ENCODE measurements around the gene COX4I1. TPM values are rescaled to one million over a fixed set of nuclear protein-coding genes. Genes with fewer than 3 reads are reported as not detected.

Gene COX4I1
- total RNA-seq, 1 donor from 2014 or later, result 430 TPM

- Histone ChIP-seq H3K4me1 (peaks cover 41% of the 10 kb centered on the region), H3K36me3 (no peaks in the 10 kb centered on the region), H3K4me3 (no peak overlapping the region), H3K27ac (no peak overlapping the region), H3K27me3 (no peaks in the 10 kb centered on the region), H3K9me3 (no peaks in the 10 kb centered on the region)
- DNase-seq (ENCODE audit: extremely low spot score in 2 of 2), result no peak
- intact Hi-C loops (cut with DNase I), result no loop called here
- TF ChIP-seq POLR2A (IDR thresholded peaks at IDR 0.05) (no peak), POLR2AphosphoS5 (IDR thresholded peaks at IDR 0.05; ENCODE audit: insufficient read depth in 1 of 2, low read depth in 1 of 2) (no peak), CTCF (IDR thresholded peaks at IDR 0.05) (no peak)
Observed at GRCh38 chr16:85751698-85752501, 47.6 kb upstream of the COX4I1 start.

DNA sequence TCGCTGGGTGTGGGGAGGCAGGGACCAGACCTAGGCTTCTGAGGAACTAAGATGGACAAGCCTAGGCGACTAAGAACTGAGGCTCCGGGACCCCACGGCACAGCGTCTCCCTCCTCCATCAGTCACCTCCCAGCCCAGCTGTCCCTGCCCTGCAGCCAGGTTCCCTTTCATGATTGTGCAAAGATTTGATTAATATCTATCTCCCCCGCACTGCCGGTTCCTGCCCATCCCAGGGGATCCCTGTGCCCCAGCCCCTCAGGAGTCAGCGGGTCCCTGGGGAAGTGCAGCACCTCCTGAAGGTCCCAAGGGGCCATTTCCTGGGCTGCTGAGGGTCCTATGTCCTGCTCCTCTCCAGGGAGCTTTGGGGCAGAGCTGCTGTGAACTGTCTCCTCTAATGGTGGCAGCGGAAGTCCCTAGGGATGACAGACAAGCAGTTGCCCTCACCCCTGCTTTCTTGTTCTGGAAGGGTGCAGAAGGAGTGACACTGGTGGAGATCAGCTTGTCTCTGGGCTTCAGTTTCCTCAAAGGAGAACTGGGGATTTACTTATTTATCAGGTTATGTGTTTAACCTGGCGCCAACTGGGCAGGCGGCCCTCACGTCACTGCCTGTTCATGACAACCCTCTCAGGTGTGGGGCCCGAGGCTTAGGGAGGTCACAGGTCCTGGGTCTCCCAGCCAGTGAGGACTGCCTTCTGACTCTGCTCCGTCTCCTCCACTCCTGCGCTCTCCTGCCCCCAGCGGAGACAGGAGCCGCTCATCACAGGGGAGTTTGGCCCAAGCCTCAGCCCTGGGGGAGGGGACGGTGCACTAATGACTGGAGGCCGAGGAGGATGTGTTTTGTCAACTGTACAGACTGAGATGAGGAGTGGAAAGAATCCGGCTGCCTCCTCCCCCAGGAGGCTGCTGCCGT is 46.7 kb upstream of the COX4I1 start:
- TF ChIP-seq CTCF (IDR thresholded peaks at IDR 0.05), result no peak
- Histone ChIP-seq H3K9me3 (no peaks in the 10 kb centered on the region), H3K27ac (no peak overlapping the region), H3K27me3 (no peaks in the 10 kb centered on the region), H3K4me1 (peaks cover 41% of the 10 kb centered on the region), H3K36me3 (no peaks in the 10 kb centered on the region), H3K4me3 (no peak overlapping the region)
- intact Hi-C loops (cut with DNase I), result no loop called here
- no peak for DNase-seq (ENCODE audit: extremely low spot score in 2 of 2)

GRCh38 chr16:85753559-85753958 is 45.9 kb upstream of the COX4I1 start:
- Histone ChIP-seq H3K36me3 (no peaks in the 10 kb centered on the region), H3K9me3 (no peaks in the 10 kb centered on the region), H3K27me3 (no peaks in the 10 kb centered on the region), H3K4me1 (peaks cover 41% of the 10 kb centered on the region), H3K4me3 (no peak overlapping the region), H3K27ac (no peak overlapping the region)
- TF ChIP-seq POLR2AphosphoS5 (IDR thresholded peaks at IDR 0.05; ENCODE audit: insufficient read depth in 1 of 2, low read depth in 1 of 2), result no peak
- no peak for TF ChIP-seq POLR2A (IDR thresholded peaks at IDR 0.05)
- no peak for TF ChIP-seq CTCF (IDR thresholded peaks at IDR 0.05)
- intact Hi-C loops (cut with DNase I), result no loop called here
- no peak for DNase-seq (ENCODE audit: extremely low spot score in 2 of 2)

GRCh38 chr16:85753976-85754375 is 45.5 kb upstream of the COX4I1 start:
- DNase-seq (ENCODE audit: extremely low spot score in 2 of 2), result no peak
- Histone ChIP-seq H3K36me3 (no peaks in the 10 kb centered on the region), H3K4me3 (no peak overlapping the region), H3K9me3 (no peaks in the 10 kb centered on the region), H3K4me1 (peaks cover 41% of the 10 kb centered on the region), H3K27me3 (no peaks in the 10 kb centered on the region), H3K27ac (no peak overlapping the region)
- intact Hi-C loops (cut with DNase I), result no loop called here
- TF ChIP-seq POLR2AphosphoS5 (IDR thresholded peaks at IDR 0.05; ENCODE audit: insufficient read depth in 1 of 2, low read depth in 1 of 2) (no peak), POLR2A (IDR thresholded peaks at IDR 0.05) (no peak), CTCF (IDR thresholded peaks at IDR 0.05) (no peak)
